BLaER1 (cell line): ENCODE data around the gene VEGFA.
A peak's percentile ranks its signal among the peaks of the same experiment; 100 is the strongest.

Experiments
- H3K27ac ChIP-seq: shearing (Covaris generic); formaldehyde crosslinking; 2 replicates; pipeline ENCODE4 v1.8.1; 2022
- H3K27me3 ChIP-seq: shearing (Covaris generic); formaldehyde crosslinking; 2 replicates; pipeline ENCODE4 v1.8.1; 2022
- H3K36me3 ChIP-seq: shearing (Covaris generic); formaldehyde crosslinking; 2 replicates; pipeline ENCODE4 v1.8.1; 2022
- H3K4me1 ChIP-seq: shearing (Covaris generic); formaldehyde crosslinking; 2 replicates; pipeline ENCODE4 v1.8.1; 2022
- H3K4me2 ChIP-seq: shearing (Covaris generic); formaldehyde crosslinking; 2 replicates; pipeline ENCODE4 v1.8.1; 2022
- H3K4me3 ChIP-seq: shearing (Covaris generic); formaldehyde crosslinking; 2 replicates; pipeline ENCODE4 v1.8.1; 2022
- H3K9ac ChIP-seq: shearing (Covaris generic); formaldehyde crosslinking; 2 replicates; pipeline ENCODE4 v1.8.1; 2022
- H3K9me3 ChIP-seq: shearing (Covaris generic); formaldehyde crosslinking; 2 replicates; pipeline ENCODE4 v1.8.1; 2022
- H4K20me1 ChIP-seq: shearing (Covaris generic); formaldehyde crosslinking; 2 replicates; pipeline ENCODE4 v1.8.1; 2022
- Cebpa-rat ChIP-seq: shearing (Covaris generic); IDR thresholded peaks from 2 replicates; pipeline ENCODE4 v1.8.1; 2022

The VEGFA gene

DNA sequence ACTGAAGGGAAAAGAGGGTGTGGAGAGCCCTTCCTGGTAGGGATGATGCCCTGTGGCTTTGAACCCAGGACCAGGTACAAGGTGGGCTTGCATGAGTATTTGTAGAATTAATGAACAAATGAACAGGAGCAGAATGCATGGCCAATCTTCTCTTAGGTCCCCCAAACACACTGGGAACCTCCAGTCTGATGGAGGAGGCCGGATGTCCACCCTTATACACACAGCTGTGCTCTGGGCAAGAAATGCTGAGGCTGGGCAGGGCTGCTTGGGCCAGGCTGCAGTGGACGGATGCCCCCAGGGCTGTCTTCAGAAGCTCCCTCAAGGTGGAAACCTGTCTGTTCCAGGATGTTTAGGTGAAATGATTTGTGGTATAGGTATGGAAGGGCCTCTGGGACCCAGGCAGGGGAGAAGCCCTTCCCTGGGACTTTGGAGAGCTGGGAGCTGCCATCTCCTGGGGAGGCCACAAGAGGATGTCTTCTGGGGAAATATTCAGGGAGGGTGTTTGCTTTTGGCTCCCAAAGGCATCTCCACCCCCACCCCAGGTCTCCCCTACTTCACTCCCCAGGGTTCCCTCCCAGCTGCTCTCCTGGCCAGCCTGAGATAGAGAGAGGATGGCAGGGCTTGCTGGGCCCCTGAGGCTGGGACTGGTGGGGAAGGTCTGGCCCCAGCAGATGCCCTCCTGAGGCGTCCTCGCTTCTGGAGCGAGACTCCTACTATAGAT is 23.3 kb downstream of the VEGFA start:
- H3K4me2 ChIP-seq = peak overlapping the region; percentile 50; the same call in 1 of the 2 replicates
- H3K27ac ChIP-seq = peak overlapping the region; percentile 46
- H3K4me1 ChIP-seq = peaks cover 20% of the 10 kb centered on the region
- H3K4me3 ChIP-seq = no peak overlapping the region
- H3K27me3 ChIP-seq = no peaks in the 10 kb centered on the region
- H3K9ac ChIP-seq = no peak overlapping the region
- no peaks in the 10 kb centered on the region for H3K36me3 ChIP-seq
- no peaks in the 10 kb centered on the region for H4K20me1 ChIP-seq
- no peak for TF ChIP-seq Cebpa-rat
- no peaks in the 10 kb centered on the region for H3K9me3 ChIP-seq

DNA sequence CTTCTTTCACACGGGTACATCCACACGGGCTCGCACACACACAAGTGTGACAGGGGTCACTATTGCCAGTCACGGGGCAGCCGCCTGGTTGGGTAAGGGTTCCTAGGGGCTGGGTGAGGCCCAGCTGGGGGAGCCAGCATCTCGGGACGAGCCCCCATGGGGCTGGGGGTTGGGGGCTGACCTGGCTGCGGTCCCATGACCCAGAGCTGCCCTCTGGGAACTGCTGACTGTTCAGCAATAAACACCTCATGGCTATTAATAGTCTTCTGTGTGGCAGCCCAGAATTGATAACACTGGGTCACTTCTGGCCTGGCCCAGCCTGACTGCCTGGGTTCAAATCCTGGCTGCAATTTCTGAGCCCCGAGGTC is 23.8 kb downstream of the VEGFA start:
- H3K27me3 ChIP-seq = no peaks in the 10 kb centered on the region
- H4K20me1 ChIP-seq = no peaks in the 10 kb centered on the region
- peak overlapping the region; percentile 46 for H3K27ac ChIP-seq
- no peak overlapping the region for H3K4me3 ChIP-seq
- no peak for TF ChIP-seq Cebpa-rat
- H3K4me1 ChIP-seq = peaks cover 25% of the 10 kb centered on the region
- no peaks in the 10 kb centered on the region for H3K36me3 ChIP-seq
- H3K9me3 ChIP-seq = no peaks in the 10 kb centered on the region
- H3K4me2 ChIP-seq = peak overlapping the region; percentile 50
- H3K9ac ChIP-seq = no peak overlapping the region

DNA sequence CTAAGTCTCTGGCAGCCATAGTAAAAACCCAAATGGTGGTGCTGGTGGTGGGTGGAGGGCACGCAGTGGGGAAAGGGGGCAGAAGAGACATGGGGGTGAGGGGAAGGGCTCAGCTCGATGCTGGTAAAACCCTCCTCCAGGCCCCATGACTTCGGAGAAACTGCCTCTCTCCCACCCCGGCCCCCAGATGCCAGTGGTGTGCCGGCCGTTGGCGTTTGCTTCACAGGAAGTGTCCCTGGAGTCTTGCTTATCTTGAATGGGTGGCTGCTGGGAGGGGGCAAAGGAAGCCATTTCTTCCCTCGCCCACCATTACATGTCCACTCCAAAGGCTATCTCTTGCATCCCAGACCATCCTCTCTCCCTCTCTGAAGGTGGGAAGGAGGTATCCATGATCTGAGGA is 25.4 kb downstream of the VEGFA start:
- H3K36me3 ChIP-seq = no peaks in the 10 kb centered on the region
- no peaks in the 10 kb centered on the region for H3K9me3 ChIP-seq
- H3K4me3 ChIP-seq = no peak overlapping the region
- H3K4me2 ChIP-seq = no peak overlapping the region
- H3K9ac ChIP-seq = no peak overlapping the region
- H3K27me3 ChIP-seq = no peaks in the 10 kb centered on the region
- H4K20me1 ChIP-seq = no peaks in the 10 kb centered on the region
- no peak for TF ChIP-seq Cebpa-rat
- no peak overlapping the region for H3K27ac ChIP-seq
- H3K4me1 ChIP-seq = peaks cover 32% of the 10 kb centered on the region

DNA sequence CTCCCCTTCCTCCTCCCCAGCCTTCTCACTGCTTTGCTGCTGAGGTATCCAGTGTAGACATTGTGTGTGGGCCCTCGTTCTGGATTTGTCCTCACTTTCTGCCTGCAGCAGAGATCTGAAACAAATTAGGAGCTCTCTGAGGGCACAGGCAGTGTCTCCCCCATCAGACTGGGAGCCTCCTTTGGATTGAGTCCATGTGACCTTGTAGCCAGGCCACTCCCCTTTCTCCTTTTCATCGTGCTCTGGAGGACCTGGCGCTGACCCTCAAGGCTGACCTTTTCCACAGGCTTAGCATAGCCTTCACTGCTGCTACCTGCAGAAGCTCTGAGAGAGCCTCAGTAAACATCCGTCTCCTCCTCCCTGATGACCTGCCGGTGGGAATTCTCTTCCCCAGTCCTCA is 26.2 kb downstream of the VEGFA start:
- H3K9me3 ChIP-seq = no peaks in the 10 kb centered on the region
- no peak overlapping the region for H3K9ac ChIP-seq
- no peak overlapping the region for H3K4me3 ChIP-seq
- no peaks in the 10 kb centered on the region for H4K20me1 ChIP-seq
- H3K27ac ChIP-seq = no peak overlapping the region
- H3K27me3 ChIP-seq = no peaks in the 10 kb centered on the region
- H3K4me2 ChIP-seq = no peak overlapping the region
- no peaks in the 10 kb centered on the region for H3K36me3 ChIP-seq
- TF ChIP-seq Cebpa-rat = no peak
- peaks cover 35% of the 10 kb centered on the region for H3K4me1 ChIP-seq

DNA sequence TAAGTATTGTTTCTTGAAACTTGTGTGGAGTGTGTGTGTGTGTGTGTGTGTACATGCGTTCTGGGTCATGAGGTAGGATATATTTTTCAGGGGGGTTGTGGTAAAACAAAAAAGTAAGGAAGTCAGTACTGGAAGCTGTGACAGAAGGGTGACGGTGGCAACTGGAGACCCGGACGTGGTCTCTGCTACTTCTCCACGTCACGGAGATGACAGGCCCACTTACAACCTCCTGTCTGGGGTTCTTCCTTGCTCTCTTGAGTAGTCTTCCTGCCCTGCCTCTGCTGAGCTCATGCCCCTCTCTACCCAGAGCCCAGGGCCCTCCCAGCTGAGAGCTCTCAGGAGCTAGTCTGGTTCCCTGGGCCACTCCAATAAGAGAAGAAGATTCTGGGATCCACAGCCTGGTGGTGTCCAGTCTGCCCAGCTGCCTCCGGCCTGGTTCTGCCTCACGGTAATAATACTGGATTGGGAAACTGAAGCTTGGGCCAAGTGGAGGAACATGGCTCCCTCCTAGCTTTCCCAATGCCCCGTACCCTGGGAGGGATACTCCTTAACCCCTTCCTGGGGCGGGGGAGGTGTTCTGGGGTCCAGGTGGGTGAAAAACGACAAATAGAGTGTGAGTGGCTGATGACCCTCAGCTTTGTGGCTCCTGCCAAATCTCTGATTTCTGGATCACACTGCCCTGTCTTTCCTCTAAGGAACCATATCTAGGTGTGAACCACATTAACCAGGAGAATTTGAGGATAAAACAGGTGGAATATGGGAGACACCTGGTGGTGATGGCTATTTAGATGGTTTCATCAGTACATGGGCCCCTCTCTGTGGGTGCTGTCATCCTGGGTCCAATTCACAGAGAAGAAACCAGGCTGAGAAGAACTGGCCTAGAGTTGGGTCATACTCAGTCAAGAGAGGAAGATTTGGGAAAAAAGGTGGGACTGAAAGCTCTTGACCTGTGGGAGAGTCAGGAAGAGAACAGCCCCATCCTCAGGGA is 27.2 kb downstream of the VEGFA start:
- H4K20me1 ChIP-seq = no peaks in the 10 kb centered on the region
- H3K9me3 ChIP-seq = no peaks in the 10 kb centered on the region
- no peak overlapping the region for H3K4me2 ChIP-seq
- no peak for TF ChIP-seq Cebpa-rat
- H3K27me3 ChIP-seq = no peaks in the 10 kb centered on the region
- H3K4me1 ChIP-seq = peaks cover 35% of the 10 kb centered on the region
- H3K36me3 ChIP-seq = no peaks in the 10 kb centered on the region
- H3K4me3 ChIP-seq = no peak overlapping the region
- no peak overlapping the region for H3K9ac ChIP-seq
- no peak overlapping the region for H3K27ac ChIP-seq

DNA sequence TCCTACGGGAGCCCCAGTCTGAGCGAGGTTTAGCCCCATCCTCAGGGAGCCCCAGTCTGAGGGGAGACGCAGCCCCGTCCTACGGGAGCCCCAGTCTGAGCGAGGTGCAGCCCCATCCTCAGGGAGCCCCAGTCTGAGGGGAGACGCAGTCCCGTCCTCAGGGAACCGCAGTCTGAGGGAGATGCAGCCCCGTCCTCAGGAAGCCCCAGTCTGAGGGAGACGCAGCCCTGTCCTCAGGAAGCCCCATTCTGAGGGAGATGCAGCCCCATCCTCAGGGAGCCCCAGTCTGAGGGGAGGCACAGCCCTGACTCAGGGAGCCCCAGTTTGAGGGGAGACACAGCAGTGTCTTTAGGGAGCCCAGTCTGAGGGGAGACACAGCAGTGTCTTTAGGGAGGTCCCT is 27.9 kb downstream of the VEGFA start:
- H3K27me3 ChIP-seq = no peaks in the 10 kb centered on the region; the same call in 1 of the 2 replicates
- no peak overlapping the region for H3K4me3 ChIP-seq
- no peak overlapping the region for H3K9ac ChIP-seq
- no peak overlapping the region for H3K4me2 ChIP-seq
- no peak overlapping the region for H3K27ac ChIP-seq
- H3K4me1 ChIP-seq = peaks cover 35% of the 10 kb centered on the region
- no peak for TF ChIP-seq Cebpa-rat
- H4K20me1 ChIP-seq = no peaks in the 10 kb centered on the region
- no peaks in the 10 kb centered on the region for H3K36me3 ChIP-seq
- no peaks in the 10 kb centered on the region for H3K9me3 ChIP-seq

DNA sequence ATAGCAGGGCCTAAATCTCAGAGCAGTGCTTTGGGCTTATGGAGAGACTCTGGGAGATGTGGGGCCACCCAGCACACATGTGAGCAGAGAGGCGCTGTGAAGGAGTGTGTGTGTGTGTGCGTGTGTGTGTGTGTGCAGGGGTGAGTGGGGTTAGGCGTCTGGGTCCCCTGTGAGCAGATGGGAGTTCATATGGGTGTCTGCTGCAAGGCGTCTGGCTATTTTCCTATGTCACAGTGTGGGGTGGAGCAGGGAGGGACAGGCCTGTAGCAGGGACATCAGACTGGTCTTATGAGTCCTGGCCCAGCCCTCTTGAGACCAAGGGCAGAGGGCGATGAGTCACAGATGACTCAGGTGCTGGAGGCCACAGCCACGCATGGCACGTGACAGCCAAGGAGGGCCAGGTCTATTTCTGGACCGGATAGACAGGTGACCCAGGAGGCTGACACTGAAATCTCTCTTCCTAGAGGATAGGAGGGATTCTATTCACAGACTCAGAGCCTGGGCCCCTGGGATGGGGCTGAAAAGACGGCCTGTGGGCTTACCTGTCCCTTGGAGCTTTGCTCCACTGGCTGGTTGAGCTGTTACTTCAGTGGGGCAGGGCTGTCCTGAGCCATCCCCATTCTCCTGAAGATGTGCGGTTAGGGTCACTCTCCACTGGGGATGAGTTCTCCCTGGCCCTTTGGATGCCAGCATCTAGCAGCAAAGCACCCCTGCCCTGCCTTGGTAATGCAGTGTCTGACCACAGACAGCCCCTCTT is 28.9 kb downstream of the VEGFA start:
- H3K9ac ChIP-seq = peak overlapping the region; percentile 16; the same call in 1 of the 2 replicates
- no peaks in the 10 kb centered on the region for H4K20me1 ChIP-seq
- H3K4me1 ChIP-seq = peaks cover 30% of the 10 kb centered on the region
- H3K27ac ChIP-seq = peak overlapping the region; percentile 62
- no peaks in the 10 kb centered on the region for H3K9me3 ChIP-seq
- TF ChIP-seq Cebpa-rat = no peak
- H3K4me3 ChIP-seq = no peak overlapping the region
- H3K4me2 ChIP-seq = peak overlapping the region; percentile 65
- H3K36me3 ChIP-seq = no peaks in the 10 kb centered on the region
- no peaks in the 10 kb centered on the region; the same call in 1 of the 2 replicates for H3K27me3 ChIP-seq

DNA sequence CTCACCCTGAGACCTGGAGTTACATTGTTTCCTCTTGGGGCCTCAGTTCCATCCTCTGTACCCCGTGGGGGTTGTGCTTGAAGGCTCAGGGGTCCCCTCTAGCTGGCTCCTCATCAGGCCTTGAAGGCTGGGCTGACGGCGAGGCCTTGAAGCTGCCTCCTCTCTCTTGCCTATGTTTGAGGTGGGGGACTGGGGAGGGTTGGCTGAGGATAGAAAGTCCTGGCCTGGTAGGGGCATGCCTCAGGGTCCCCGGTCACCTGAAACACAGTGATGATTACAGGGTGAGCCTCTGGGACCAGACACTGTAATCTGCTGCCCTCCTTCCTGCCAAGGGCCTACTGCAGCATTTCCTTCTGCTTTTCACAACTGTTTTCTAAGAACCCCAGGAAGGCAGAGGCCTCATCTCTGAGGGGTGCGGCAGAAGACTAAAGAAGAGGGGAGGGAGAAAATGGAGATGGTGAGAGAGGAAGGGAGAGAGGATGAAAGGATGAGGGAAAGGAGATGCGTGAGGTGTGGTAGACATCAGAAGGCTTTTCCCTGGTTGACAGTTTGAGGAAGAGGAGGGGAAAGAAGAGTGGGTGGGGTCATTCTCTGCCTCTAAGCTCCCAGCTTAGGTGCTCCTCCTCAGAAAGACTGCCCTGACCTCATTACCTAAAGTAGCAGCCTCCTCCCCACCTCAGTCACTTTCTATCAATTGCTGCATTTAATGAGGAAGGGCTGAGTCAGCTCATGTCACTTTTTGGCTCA is 29.7 kb downstream of the VEGFA start:
- no peak for TF ChIP-seq Cebpa-rat
- H3K9me3 ChIP-seq = no peaks in the 10 kb centered on the region
- peaks cover 25% of the 10 kb centered on the region for H3K4me1 ChIP-seq
- H3K9ac ChIP-seq = peak overlapping the region; percentile 16; the same call in 1 of the 2 replicates
- no peaks in the 10 kb centered on the region; the same call in 1 of the 2 replicates for H3K27me3 ChIP-seq
- H3K36me3 ChIP-seq = no peaks in the 10 kb centered on the region
- no peak overlapping the region for H3K4me3 ChIP-seq
- no peaks in the 10 kb centered on the region for H4K20me1 ChIP-seq
- peak overlapping the region; percentile 62 for H3K27ac ChIP-seq
- H3K4me2 ChIP-seq = peak overlapping the region; percentile 65

DNA sequence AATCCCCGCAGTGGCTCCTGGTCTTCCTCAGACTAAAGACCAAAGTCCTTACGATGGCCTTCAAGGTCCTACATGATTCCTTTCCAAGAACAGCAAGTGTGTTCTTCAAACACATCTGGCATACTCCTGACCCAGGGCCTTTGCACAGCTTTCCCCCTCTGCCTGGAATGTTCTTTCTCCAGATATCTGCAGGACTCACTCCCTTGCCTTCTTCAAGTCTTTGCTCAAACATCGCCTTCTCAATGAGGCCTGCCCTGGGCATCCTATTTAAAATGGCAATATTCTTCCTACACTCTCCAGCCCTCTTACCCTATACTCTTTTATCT is 30.2 kb downstream of the VEGFA start:
- no peak for TF ChIP-seq Cebpa-rat
- H3K4me2 ChIP-seq = peak overlapping the region; percentile 65
- H3K27ac ChIP-seq = peak overlapping the region; percentile 62
- H3K36me3 ChIP-seq = no peaks in the 10 kb centered on the region
- H4K20me1 ChIP-seq = no peaks in the 10 kb centered on the region
- H3K4me3 ChIP-seq = no peak overlapping the region
- H3K4me1 ChIP-seq = peaks cover 25% of the 10 kb centered on the region
- no peaks in the 10 kb centered on the region; the same call in 1 of the 2 replicates for H3K27me3 ChIP-seq
- no peaks in the 10 kb centered on the region for H3K9me3 ChIP-seq
- no peak overlapping the region for H3K9ac ChIP-seq
